Measurements from ENCODE around the gene IFRD2.
"Not testable (repeated sequence)": the region's sequence is repeated elsewhere in the genome, so short reads cannot be mapped to it uniquely, and the experiment has no call there.

Gene IFRD2

DNA sequence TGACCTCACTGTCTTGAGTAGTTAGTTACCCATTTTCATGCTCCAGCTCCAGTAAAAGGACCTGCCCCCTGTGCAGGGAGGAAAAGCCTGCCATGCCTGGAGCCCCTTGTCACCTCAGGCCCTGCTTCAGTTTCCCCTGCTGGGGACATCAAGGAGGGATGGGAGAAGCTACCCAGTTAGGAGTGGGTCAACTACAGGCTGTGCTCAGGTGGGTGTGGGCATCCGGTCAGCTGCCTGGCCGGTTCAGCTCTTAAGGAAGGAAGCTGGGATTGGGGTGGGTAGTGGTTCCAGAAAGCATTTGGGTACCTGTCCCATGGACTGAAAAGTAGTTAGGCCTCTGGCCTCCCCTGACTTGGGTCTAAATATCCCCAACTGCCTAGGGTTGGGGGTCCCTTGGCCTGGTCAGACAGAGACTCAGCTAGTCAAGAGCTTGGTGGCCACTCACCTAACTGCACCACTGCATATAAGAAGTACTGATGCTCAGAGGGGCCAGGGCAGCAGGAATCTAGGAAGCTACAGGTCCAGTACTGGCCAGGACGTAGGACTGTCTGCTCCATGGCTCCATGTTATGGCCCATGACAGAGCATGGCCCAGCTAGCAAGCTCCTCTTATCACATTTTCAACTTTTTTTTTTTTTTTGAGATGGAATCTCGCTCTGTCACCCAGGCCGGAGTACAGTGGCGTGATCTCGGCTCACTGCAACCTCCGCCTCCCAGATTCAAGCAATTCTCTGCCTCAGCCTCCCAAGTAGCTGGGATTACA, 12.8 kb downstream of the IFRD2 start:
- DNase-seq = no peak

DNA sequence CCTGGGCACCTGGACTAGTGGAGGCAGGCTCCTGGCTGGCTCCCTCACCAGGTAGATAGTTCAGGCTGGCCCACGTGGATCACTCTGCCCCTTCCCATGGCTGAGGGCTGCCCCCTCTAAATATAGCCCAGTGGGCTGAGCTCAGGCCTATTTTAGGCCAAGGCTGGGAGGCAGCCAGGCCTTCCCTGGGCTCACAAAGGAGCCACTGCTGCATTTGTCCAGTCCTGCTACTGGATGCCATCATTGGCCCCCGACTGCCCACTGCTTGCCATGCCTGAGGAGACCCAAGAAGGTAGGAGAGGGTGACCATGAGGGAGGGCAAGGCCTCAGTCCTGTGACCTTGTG, 13.4 kb downstream of the IFRD2 start, which contains the start of gene LSMEM2:
TSS of gene LSMEM2 (plus strand) at position 208 of the 345 bp plus-strand sequence. CDS start at position 235, 27 bp downstream.
- DNase-seq = no peak

DNA sequence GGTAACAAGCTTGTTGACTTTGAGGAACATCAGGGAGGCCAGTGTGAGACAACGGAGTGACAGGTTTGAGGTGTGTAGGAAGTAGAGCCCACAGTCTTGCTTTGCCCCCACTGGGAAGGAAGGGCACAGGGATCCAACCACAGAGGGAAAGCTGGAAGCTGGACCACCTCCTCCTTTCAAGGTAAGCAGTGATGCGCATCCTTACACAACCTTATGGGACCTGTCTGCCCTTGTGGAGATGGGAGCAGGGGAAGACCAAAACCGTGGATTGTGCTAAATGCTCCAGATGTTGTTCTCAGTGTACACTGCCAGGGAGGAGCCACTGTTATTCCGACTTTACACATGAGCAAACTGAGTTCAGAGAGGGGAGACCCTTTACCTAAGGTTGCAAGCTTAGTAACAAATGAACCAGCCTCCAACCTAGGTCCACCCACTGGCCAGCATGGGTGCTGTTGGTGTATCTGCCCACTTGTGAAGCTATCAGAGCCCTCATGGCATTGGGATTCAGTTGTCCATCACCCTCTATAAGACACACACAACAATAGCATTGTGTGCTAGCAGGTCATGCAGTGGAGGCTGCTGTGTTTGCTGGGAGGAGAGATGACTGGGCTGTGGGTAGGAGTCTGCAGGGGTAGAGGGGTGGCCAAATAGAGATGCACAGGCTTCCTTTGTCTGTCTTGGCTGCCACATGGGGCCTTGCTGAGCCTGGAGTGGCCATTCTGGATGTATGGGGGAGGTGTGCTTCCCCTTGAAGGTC, 13.9 kb downstream of the IFRD2 start:
- DNase-seq = no peak

DNA sequence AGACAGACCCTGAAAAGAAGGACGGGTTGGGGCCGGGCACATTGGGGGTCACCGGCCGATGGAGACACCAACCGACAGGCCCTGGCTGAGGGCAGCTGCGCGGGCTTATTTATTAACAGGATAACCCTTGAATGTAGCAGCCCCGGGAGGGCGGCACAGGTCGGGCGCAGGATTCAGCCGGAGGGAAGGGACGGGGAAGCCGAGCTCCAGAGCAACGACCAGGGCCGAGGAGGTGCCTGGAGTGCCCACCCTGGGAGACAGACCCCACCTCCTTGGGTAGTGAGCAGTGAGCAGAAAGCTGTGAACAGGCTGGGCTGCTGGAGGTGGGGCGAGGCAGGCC, 15.5 kb downstream of the IFRD2 start:
- DNase-seq = no peak

DNA sequence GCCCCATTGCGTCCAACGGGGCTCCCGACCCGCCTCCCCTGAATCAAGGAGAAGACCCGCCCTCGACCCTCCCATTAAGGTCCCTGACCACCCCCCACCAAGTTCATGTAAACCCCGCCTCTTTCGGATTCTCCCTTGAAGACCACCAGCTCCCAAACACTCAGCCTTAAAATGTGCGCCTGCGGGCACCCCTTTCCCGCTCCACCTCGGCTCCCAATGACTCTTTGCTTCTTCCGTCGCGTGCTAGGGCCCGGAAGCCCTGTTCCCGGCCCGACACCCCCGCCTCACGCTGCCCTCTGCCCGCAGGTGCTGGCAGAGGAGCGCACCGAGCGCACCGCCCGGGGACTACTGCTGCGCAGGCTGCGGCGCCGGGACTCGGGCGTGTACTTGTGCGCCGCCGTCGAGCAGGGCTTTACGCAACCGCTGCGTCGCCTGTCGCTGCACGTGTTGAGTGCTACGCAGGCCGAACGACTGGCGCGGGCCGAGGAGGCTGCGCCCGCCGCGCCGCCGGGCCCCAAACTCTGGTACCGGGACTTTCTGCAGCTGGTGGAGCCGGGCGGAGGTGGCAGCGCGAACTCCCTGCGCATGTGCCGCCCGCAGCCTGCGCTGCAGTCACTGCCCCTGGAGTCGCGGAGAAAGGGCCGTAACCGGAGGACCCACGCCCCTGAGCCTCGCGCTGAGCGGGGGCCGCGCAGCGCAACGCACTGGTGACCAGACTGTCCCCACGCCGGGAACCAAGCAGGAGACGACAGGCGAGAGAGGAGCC, 16.1 kb downstream of the IFRD2 start:
- DNase-seq = no peak

DNA sequence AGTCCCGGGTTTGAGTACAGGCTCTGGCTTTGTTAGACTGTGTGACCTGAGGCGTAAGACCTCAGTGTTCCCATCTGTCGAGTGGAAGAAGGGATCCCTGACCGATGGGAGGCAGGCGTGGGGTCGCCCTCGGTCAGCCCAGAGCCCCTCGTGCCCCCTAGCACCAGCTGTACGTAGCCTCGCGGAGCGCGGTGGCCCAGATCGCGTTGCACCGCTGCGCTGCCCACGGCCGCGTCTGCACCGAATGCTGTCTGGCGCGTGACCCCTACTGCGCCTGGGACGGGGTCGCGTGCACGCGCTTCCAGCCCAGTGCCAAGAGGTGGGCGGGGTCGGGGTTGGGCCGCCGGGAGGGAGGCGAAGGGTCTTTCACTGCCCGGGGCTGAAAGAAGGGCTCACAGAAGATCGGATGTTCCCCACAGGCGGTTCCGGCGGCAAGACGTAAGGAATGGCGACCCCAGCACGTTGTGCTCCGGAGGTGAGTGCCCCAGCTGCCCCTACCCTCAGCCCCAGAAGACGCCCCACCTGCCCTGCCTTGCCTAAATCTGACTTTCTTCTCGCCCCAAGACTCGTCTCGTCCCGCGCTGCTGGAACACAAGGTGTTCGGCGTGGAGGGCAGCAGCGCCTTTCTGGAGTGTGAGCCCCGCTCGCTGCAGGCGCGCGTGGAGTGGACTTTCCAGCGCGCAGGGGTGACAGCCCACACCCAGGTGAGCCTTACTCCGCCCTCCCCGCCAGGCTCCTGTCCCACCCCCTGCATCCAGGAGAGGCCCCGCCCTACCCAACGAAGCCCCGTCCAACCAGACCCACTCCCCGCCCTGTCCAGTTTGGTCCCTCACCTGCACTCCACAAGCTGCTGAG, 16.9 kb downstream of the IFRD2 start:
- no peak for DNase-seq

DNA sequence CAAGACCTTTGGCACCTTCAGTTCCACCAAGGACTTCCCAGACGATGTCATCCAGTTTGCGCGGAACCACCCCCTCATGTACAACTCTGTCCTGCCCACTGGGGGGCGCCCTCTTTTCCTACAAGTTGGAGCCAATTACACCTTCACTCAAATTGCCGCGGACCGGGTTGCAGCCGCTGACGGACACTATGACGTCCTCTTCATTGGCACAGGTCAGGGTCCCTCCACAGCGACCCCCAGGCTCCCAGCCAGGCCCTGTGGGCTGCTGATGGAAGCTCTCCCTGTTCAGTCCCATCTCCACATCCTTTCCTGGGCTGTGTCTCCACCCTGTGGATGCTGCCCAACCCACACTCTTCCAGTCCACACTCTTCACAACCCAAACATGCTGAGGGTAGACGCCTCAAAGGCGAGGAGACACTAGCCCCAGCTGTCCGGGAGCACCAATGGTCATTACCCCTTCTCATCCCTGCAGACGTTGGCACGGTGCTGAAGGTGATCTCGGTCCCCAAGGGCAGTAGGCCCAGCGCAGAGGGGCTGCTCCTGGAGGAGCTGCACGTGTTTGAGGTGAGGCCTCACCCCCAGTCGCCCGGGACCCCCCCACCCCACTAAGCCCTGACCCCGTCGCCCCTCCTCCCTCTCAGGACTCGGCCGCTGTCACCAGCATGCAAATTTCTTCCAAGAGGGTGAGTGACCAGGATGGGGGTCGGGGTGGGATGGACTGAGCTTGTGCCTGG, 17.7 kb downstream of the IFRD2 start:
- DNase-seq = no peak

DNA sequence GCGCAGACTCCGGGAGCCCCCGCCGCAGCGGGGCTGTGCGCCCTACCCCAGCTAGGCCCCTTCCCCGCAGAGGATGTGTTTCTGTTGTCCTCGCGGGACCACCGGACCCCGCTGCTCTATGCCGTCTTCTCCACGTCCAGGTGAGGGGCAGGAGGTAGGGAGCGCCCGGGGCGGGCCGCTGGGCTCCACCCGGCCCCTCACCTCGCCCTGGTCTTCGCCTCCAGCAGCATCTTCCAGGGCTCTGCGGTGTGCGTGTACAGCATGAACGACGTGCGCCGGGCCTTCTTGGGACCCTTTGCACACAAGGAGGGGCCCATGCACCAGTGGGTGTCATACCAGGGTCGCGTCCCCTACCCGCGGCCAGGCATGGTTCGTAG, 18.6 kb downstream of the IFRD2 start:
- no peak for DNase-seq

DNA sequence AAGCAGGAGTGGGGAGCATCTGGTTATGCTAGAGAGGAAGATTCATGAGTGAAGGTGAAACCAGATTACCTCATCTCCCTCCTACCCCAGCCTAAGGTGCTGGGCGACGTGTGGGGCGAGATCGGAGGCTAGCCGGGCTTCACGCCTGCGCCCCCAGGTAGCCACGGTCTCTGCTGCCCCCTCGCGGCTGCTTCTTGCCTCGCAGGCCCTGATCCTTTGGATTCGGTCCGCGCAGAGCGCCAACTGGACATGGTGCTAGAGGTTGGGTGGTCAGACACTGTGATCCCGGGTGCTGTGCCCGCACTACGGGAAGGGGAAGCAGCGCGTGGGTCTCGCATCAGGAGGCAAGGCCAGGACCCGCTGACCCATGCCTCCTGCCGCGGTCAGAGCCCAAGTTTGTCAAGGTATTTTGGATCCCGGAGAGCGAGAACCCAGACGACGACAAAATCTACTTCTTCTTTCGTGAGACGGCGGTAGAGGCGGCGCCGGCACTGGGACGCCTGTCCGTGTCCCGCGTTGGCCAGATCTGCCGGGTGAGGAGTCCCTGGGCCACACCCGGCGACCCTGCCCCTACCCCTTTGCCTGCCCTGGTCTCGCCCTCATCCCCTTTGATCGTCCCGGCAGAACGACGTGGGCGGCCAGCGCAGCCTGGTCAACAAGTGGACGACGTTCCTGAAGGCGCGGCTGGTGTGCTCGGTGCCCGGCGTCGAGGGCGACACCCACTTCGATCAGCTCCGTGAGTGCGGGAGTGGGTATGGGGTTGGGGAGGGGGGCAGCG, 19.1 kb downstream of the IFRD2 start:
- peak; percentile 86 for DNase-seq

DNA sequence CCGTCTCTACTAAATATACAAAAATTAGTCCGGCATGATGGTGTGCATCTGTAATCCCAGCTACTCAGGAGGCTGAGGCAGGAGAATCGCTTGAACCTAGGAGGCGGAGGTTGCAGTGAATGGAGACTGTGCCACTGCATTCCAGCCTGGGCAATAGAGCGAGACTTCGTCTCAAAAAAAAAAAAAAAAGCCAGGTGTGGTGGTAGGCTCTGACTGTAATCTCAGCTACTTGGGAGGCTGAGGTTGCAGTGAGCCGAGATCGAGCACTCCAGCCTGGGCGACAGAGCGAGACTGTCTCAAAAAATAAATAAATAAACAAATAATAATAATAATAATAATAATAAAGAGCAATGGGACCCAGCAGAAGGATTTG, 19.7 kb downstream of the IFRD2 start:
- not testable (repeated sequence) for DNase-seq

DNA sequence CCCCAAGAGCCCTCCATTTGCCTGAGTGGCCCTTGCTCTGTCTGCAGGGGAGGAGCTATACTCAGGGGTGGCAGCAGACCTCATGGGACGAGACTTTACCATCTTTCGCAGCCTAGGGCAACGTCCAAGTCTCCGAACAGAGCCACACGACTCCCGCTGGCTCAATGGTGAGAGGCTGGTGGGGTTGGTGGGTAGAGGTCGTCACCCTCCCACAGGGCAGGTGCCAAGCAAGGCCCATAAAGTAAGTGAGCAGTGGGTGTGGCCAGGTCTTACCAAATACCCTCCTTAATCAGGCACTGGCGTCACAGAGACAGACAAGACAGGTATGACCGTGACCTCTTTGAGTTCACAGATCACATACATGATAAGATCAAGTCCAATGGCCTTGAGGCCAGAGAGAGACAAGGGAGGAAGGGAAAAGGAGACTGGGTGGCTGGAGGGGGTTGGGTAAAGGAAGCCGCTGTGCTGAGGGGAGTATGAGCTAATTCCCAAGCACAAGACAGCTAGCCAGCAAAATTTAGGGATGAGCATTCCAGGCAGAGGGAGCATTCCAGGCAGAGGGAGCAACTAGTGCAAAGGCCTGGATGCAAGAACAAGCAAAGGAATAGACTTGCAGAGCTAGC, 20.8 kb downstream of the IFRD2 start:
- no peak for DNase-seq

DNA sequence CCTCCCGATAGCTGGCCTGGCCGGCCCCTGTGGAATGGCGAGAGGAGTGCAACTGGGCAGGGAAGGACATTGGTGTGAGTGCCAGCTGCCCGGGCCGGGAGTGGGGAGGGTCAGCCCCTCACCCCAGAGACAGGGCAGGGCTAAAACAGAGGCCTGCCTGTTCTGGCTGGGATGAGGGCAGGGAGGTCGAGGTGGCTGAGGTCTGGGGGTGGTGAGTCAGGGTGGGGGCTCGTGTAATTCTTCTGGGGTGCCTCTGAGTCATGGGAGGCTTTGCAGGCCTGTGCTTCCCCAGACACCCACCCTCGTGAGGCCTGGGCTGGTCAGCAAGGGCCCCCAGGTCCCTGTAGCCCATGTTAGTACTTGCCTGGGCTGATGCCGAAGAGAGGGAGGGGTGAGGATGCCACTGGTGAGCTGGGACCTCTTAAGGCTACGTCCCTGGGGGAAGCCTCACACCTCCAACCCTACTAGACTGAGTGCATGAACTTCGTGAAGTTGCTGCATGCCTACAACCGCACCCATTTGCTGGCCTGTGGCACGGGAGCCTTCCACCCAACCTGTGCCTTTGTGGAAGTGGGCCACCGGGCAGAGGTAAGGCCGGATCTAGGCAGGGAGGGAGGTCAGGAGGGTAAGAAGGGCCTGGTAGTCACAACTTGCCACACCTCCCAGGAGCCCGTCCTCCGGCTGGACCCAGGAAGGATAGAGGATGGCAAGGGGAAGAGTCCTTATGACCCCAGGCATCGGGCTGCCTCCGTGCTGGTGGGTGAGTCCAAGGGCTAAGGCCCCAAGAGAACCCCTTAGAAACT, 21.6 kb downstream of the IFRD2 start:
- DNase-seq = no peak

DNA sequence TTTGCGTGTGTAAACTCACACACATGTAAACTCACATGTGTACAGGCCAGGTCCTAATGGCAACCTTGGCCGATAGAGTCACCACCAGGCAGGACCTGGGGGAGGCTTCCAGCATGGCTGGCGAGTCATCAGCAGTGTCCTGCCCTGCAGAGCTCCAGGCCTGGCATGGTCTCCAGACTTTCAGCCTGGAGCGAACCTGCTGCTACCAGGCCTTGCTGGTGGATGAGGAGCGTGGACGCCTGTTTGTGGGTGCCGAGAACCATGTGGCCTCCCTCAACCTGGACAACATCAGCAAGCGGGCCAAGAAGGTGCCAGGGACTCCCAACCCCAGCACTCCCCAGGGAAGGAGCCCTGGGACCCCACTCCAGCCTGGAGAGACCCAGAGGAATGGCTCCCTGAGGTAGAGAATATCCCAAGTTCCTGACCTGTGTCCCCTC, 22.2 kb downstream of the IFRD2 start:
- no peak for DNase-seq

DNA sequence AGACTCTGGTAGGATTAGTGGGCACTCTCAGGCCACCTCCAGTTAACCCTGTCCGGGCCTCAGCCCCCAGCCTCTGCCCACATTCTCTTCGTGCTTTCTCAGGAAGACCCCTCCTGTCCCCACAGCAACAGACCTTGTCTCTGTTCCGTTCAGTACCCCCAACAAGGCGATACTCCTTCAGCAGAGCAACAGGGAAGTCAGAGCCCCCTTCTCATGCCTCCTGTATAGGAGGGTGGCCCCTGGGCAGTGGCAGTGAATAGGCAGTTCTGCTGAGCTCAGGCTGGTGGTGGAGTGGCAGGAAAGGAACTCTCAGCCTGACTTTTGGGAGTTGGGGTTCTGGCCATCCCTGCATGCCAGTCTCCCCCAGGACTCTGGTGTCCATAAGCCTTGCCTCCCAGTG, 22.8 kb downstream of the IFRD2 start:
- DNase-seq = no peak

DNA sequence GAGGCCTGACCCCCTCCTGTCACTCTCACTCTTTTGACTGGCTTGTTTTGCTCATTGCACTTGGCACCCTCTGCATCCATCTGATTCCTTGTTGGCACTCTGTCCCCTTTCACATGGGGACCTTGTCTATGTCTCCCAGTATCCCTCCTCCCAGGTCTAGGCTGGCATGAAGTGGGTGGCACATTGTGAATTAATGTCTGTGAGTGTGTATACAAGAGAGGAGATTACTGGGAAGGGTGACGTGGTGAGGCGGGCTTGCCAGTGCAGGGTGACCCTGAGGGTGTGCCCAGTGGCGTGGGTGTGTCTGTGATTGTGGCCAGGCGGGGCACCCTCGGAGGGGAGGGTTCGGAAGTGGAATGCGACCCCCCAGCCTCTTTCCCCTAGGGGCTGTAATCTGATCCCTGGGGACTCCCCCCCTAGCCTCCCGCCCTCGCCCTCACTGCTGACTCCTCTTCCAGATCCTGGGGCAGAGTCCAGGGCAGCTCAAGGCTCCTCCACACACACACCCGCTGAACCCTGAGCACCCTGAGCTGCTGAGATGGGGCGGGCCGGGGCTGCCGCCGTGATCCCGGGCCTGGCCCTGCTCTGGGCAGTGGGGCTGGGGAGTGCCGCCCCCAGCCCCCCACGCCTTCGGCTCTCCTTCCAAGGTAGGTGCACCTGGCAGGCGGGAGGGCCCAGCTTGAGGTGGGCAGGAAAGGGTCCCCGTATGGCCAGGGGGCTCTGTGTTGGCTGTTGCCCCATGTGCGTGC, 23.4 kb downstream of the IFRD2 start, which contains the start of gene SEMA3B:
TSS of gene SEMA3B (plus strand) at position 445 of the 749 bp plus-strand sequence. CDS start at position 539, 94 bp downstream.
- DNase-seq = peak; percentile 68

DNA sequence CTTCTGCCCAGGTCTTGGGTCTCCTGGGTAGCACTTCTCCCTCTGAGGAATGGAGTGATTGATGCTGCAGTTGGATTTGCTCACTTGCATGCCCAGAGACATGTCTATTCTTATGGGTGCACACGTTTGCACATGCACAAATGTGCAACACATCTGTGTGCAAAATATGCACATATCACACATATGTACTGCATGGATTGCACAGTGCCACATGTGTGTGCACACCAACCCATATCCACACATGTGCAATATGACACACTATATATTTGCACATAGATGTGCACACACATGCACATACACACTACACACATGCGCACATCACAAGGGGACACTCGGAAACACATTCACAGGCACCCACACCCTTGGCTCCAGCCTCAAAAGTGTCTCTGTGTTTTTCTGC, 24.0 kb downstream of the IFRD2 start:
- no peak for DNase-seq

DNA sequence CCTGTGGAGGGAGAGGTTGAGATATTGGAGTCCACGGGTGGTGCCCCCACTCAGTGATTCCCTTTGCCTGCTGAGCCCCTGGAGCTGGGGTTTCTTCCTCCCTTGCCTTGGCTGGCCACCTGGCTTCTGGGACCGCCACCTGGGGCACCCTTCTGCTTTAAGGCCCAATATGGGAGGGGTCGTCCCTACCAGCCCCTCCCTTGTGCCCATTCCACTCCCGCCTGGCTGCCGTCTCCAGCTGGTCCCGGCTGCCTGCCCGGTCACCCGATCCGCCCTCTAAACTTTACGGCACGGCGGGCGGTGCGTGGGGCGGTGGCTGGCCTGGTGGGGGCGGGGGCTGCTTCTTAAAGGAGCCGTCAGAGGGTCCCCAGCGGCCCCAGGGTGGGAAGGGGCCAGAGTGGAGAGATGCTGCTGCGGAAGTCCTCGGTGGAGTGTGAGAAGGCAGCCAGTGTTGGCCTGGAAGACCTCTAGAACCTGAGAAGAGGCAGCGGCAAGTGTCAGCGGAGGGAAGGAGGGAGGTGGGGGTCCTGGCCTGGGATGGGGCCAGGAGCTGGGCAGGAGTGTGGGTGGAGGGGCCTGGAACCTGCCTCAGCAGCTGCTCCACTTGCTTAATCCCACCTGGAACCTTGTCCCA, 24.8 kb downstream of the IFRD2 start:
- peak; percentile 86 for DNase-seq

DNA sequence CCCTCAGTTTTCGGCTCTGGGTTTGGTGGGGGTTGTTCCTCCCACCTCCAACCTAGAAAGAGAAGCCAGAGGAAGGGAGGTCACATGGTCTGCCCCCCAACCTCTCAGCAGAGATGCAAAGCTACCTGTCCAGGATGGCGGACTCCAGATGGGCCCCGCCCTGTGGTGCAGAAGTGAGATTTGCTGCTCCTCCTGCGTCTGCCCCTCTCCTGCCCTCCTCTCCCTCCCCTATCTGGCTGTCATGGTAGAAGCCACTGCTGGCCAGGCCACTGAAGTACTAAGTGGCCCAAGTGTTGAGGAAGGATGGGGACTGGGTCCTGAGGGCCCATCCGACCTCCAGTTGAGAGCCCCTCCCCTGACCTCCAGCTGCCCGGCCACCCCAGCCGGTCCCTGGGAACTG, 25.4 kb downstream of the IFRD2 start:
- DNase-seq = no peak

DNA sequence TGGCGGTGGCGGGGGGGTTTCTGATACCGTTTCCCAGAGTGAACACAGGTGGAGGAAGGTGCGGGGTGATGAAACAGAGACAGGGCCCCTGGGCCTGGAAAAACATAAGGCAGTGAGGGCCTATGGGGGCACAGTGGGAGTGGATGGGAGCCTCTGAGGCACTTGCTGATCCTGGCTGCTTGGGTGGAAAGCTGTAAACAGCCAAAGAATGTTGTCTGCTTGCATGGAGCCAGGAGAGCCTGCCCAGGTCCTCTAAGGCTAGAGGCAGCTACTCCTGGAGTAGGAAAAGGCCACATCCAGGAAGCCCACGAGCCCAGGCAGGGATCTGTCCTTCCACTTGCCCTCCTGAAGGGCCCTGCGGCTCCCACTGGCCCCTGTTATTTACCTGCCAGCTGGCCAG, 26.2 kb downstream of the IFRD2 start:
- no peak for DNase-seq

Measured in left hindlimb (tissue), 1 donor.